Body of pancreas (tissue), 4 donors: ENCODE measurements around the gene ACADL.

Experiments used
- POLR2A ChIP-seq, 3 donors: fragments of 450-650 bp; IDR thresholded peaks; one replicate each; pipeline ENCODE4 v1.6.1; 2016; ENCODE audit warnings: antibody characterized with exemption in 3 of 3, mild to moderate bottlenecking in 2 of 3
- TF ChIP-seq, protein P1 (sequence below), 7 experiments: fragments of 450-650 bp in 4 of 7; fragments of 200-600 bp in 3 of 7; sonication (generic) in 3 of 7; IDR thresholded peaks; one replicate each; pipeline ENCODE4 v1.5.1; 2016 to 2019; ENCODE audit warnings: antibody characterized with exemption in 7 of 7

DNA sequence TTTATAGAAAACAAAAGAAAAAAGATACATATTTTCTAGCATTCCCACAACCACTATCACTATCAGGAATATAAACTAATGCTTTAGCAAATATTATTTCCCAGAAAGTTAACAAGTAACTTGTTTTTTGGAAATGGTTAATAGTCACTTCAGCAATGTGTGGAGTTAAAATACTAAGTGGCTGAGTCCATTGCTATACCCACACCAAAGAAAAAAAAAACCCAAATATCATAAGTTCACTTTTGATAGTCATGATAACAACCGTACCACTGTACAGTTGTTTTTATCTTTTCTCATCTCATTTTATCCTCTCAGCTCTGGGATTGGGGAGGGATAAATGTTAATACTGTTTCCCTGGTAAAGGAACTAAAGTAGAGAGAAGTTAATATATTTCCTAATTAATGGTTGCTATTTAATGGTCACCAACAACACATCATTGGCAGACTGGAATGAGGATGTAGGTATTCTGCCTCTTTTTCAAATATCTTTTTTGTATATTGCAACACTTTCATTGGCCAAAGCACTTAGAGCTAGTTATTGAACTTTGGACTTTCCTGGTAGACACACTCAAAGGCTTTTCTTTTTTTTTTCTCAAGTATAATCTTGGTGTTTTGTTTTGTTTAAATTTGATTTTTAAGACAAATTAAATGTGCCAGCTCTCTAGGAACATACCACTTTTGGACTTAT is 35.7 kb downstream of the ACADL start:
- TF ChIP-seq, protein P1, sequence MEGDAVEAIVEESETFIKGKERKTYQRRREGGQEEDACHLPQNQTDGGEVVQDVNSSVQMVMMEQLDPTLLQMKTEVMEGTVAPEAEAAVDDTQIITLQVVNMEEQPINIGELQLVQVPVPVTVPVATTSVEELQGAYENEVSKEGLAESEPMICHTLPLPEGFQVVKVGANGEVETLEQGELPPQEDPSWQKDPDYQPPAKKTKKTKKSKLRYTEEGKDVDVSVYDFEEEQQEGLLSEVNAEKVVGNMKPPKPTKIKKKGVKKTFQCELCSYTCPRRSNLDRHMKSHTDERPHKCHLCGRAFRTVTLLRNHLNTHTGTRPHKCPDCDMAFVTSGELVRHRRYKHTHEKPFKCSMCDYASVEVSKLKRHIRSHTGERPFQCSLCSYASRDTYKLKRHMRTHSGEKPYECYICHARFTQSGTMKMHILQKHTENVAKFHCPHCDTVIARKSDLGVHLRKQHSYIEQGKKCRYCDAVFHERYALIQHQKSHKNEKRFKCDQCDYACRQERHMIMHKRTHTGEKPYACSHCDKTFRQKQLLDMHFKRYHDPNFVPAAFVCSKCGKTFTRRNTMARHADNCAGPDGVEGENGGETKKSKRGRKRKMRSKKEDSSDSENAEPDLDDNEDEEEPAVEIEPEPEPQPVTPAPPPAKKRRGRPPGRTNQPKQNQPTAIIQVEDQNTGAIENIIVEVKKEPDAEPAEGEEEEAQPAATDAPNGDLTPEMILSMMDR (IDR thresholded peaks at IDR 0.05), result no peak
- TF ChIP-seq POLR2A (IDR thresholded peaks at IDR 0.05), result no peak
